ENCODE measurements around the gene WWOX. TPM values are rescaled to one million over a fixed set of nuclear protein-coding genes. Genes with fewer than 3 reads are reported as not detected.
"Not testable (repeated sequence)": the region's sequence is repeated elsewhere in the genome, so short reads cannot be mapped to it uniquely, and the experiment has no call there.

Gene WWOX
- total RNA-seq, 1 donor from 2014 or later: 19.2 TPM

DNA sequence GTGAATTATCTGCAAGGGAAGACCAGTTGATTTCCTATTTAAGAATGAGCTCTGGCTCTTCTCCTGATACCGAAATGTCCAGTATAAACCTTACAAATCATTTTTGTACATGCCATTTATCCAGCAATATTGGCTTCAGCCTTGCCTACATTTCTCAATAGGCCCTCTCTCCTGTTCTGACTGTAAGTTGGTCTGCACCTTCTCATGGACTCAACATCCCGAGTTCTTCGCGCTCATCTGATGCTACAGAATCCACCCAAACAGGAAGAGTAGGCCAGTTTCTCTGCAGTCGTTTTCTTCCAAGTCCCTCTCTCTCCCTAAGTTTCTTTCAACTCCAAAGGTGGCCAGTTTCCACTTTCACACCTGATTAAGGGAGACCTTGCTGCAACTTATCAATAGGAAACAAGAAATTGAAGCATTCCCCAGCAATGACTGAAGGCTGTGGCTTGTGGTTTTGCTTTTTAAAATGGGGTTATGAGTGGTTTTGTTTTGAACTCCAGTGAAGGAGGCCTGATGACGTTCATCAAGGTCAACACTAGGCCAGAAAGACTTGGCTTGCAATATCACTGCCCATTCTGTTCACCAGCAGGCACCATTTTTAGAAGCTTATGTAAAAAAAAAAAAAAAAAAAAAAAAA, 1118.0 kb downstream of the WWOX start:
- DNase-seq (no peak), ATAC-seq (no peak)
- no peaks in the 10 kb centered on the region for H3K4me1 ChIP-seq
- H3K36me3 ChIP-seq: no peaks in the 10 kb centered on the region
- H3K27me3 ChIP-seq (ENCODE audit: low read depth): no peaks in the 10 kb centered on the region
- no peak overlapping the region for H3K4me3 ChIP-seq
- no peak overlapping the region for H3K27ac ChIP-seq
- H3K9me3 ChIP-seq: no peaks in the 10 kb centered on the region
- intact Hi-C loops (cut with DNase I): no loop called here
- no peak for TF ChIP-seq CTCF (IDR thresholded peaks at IDR 0.05)

DNA sequence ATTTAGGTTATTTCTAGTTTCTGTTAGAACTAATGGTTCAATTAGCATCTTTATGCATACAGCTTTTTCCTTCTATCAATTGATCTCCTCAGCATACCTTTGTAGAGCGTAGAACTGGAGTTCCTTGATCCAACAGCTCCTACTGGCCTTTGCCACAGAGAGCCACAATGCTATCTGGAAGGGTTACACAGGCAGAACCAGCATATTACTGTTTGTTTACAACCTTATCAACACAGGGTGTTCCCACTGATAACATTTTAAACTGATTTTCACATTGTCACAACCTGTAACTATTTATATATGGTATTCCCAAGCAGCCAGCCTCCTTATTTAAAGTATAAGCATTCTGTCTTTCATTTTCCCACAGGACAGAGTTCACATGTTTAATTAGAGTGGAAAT, 1118.9 kb downstream of the WWOX start:
- Histone ChIP-seq H3K36me3 (no peaks in the 10 kb centered on the region), H3K4me3 (no peak overlapping the region), H3K4me1 (no peaks in the 10 kb centered on the region), H3K27me3 (ENCODE audit: low read depth) (no peaks in the 10 kb centered on the region), H3K27ac (no peak overlapping the region), H3K9me3 (no peaks in the 10 kb centered on the region)
- TF ChIP-seq CTCF (IDR thresholded peaks at IDR 0.05): no peak
- no peak for ATAC-seq
- no peak for DNase-seq
- intact Hi-C loops (cut with DNase I): no loop called here

DNA sequence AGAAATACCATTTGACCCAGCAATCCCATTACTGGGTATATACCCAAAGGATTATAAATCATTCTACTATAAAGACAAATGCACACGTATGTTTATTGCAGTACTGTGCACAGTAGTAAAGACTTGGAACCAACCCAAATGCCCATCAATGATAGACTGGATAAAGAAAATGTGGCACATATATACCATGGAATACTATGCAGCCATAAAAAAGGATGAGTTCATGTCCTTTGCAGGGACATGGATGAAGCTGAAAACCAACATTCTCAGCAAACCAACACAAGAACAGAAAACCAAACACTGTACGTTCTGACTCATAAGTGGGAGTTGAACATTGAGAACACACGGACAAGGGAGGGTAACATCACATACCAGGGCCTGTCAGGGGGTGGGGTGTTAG, 1126.5 kb downstream of the WWOX start:
- intact Hi-C loops (cut with DNase I); H3K4me1 ChIP-seq; H3K27me3 ChIP-seq (ENCODE audit: low read depth); H3K4me3 ChIP-seq; DNase-seq; H3K9me3 ChIP-seq; ATAC-seq; H3K27ac ChIP-seq; H3K36me3 ChIP-seq: not testable (repeated sequence)

GRCh38 chr16:79229361-79229760, 1129.9 kb downstream of the WWOX start:
- intact Hi-C loops (cut with DNase I): no loop called here
- no peak overlapping the region for H3K4me3 ChIP-seq

DNA sequence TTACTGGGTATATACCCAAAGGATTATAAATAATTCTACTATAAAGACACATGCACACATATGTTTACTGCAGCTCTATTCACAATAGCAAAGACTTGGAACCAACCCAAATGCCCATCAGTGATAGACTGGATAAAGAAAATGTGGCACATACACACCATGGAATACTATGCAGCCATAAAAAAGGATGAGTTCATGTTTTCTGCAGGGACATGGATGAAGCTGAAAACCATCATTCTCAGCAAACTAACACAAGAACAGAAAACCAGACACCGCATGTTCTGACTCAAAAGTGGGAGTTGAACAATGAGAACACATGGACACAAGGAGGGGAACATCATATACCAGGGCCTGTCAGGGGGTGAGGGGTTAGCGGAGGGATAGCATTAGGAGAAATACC, 1146.2 kb downstream of the WWOX start:
- DNase-seq; ATAC-seq; H3K9me3 ChIP-seq; intact Hi-C loops (cut with DNase I); H3K4me1 ChIP-seq; H3K4me3 ChIP-seq; H3K36me3 ChIP-seq; H3K27me3 ChIP-seq (ENCODE audit: low read depth); H3K27ac ChIP-seq: not testable (repeated sequence)

More at GRCh38 chr16:79229361-79229760, 1129.9 kb downstream of the WWOX start:
- H3K27ac ChIP-seq: no peak overlapping the region
- no peak for DNase-seq
- H3K27me3 ChIP-seq (ENCODE audit: low read depth): no peaks in the 10 kb centered on the region
- no peaks in the 10 kb centered on the region for H3K36me3 ChIP-seq
- no peak for ATAC-seq
- no peaks in the 10 kb centered on the region for H3K4me1 ChIP-seq
- TF ChIP-seq CTCF (IDR thresholded peaks at IDR 0.05): no peak
- H3K9me3 ChIP-seq: no peaks in the 10 kb centered on the region

GRCh38 chr16:79247386-79247785, 1147.9 kb downstream of the WWOX start:
- H3K27me3 ChIP-seq (ENCODE audit: low read depth): no peaks in the 10 kb centered on the region
- H3K36me3 ChIP-seq: no peaks in the 10 kb centered on the region
- H3K27ac ChIP-seq: no peak overlapping the region
- H3K4me3 ChIP-seq: no peak overlapping the region
- TF ChIP-seq CTCF (IDR thresholded peaks at IDR 0.05): no peak
- no peaks in the 10 kb centered on the region for H3K9me3 ChIP-seq
- DNase-seq (no peak), ATAC-seq (no peak)
- no peaks in the 10 kb centered on the region for H3K4me1 ChIP-seq
- intact Hi-C loops (cut with DNase I): no loop called here

Data from lower lobe of right lung (tissue), 2 donors.